Measurements from ENCODE around the gene GRM2.

DNA sequence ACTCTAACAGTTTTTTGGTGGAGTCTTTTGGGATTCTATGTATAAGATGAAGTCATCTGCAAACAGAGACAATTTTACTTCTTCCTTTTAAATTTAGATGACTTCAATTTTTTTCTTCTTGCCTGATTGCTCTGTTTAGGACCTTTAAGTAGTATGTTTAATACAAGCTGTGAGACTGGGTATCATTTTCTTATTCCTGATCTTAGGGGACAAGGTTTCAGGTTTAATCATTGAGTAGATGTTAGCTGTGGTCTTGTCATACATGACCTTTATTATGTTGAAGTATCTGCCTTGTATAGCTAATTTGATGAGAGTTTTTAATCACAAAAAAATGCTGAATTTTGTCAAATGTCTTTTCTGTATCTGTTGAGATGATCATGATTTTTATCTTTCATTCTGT is 20.6 kb downstream of the GRM2 start:
- no peak for TF ChIP-seq POLR2A (IDR thresholded peaks at IDR 0.05)
- TF ChIP-seq, protein P1, sequence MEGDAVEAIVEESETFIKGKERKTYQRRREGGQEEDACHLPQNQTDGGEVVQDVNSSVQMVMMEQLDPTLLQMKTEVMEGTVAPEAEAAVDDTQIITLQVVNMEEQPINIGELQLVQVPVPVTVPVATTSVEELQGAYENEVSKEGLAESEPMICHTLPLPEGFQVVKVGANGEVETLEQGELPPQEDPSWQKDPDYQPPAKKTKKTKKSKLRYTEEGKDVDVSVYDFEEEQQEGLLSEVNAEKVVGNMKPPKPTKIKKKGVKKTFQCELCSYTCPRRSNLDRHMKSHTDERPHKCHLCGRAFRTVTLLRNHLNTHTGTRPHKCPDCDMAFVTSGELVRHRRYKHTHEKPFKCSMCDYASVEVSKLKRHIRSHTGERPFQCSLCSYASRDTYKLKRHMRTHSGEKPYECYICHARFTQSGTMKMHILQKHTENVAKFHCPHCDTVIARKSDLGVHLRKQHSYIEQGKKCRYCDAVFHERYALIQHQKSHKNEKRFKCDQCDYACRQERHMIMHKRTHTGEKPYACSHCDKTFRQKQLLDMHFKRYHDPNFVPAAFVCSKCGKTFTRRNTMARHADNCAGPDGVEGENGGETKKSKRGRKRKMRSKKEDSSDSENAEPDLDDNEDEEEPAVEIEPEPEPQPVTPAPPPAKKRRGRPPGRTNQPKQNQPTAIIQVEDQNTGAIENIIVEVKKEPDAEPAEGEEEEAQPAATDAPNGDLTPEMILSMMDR (IDR thresholded peaks at IDR 0.05), result no peak

Measured in lower leg skin (tissue), 3 donors.